GM10847 (cell line): ENCODE measurements around the gene FAM78A.

Experiments
- POLR2A ChIP-seq: IDR thresholded peaks from 2 replicates; pipeline ENCODE4 v1.6.1; 2011; ENCODE audit not compliant: insufficient read length; ENCODE audit errors: extremely low read depth

FAM78A gene

GRCh38 chr9:131266266-131267229 lies 9.8 kb downstream of the FAM78A start:
- no peak for TF ChIP-seq POLR2A

- no peak for TF ChIP-seq POLR2A
Observed at GRCh38 chr9:131264231-131264630, 12.1 kb downstream of the FAM78A start.

- no peak for TF ChIP-seq POLR2A
Observed at GRCh38 chr9:131263701-131264100, 12.6 kb downstream of the FAM78A start.

- TF ChIP-seq POLR2A = no peak
Observed at GRCh38 chr9:131262327-131263032, 13.8 kb downstream of the FAM78A start.

GRCh38 chr9:131260751-131261452 lies 15.4 kb downstream of the FAM78A start:
- TF ChIP-seq POLR2A = no peak

- no peak for TF ChIP-seq POLR2A
Observed at GRCh38 chr9:131259916-131260597, 16.3 kb downstream of the FAM78A start.

- no peak for TF ChIP-seq POLR2A
Observed at GRCh38 chr9:131259432-131259898, 16.8 kb downstream of the FAM78A start.

- TF ChIP-seq POLR2A = no peak
Observed at GRCh38 chr9:131258698-131259431, 17.4 kb downstream of the FAM78A start.

GRCh38 chr9:131258186-131258585 lies 18.1 kb downstream of the FAM78A start:
- no peak for TF ChIP-seq POLR2A

GRCh38 chr9:131257266-131258025 lies 18.9 kb downstream of the FAM78A start:
- no peak for TF ChIP-seq POLR2A

GRCh38 chr9:131255676-131256197 lies 20.6 kb downstream of the FAM78A start:
- no peak for TF ChIP-seq POLR2A

GRCh38 chr9:131254626-131255025 lies 21.7 kb downstream of the FAM78A start:
- TF ChIP-seq POLR2A = no peak

- no peak for TF ChIP-seq POLR2A
Observed at GRCh38 chr9:131253891-131254491, 22.3 kb downstream of the FAM78A start.

- no peak for TF ChIP-seq POLR2A
Observed at GRCh38 chr9:131252120-131252519, 24.2 kb downstream of the FAM78A start.
